H9 (cell line): ENCODE data around the gene HOXB6. TPM values are rescaled to one million over a fixed set of nuclear protein-coding genes. Genes with fewer than 3 reads are reported as not detected.

ENCODE experiments used
- DNase-seq: peaks from one replicate; pipeline ENCODE4 v3.0.0-alpha.2; 2017
- H2AFZ ChIP-seq: one replicate; pipeline ENCODE4 v1.6.1; 2013; ENCODE audit warnings: mild to moderate bottlenecking, low read length, control low read depth, moderate library complexity
- H2AK5ac ChIP-seq: 2 replicates; pipeline ENCODE4 v1.6.1; 2013; ENCODE audit warnings: low read length, control low read depth, mixed read lengths; ENCODE audit not compliant: insufficient read length
- H2BK120ac ChIP-seq: one replicate; pipeline ENCODE4 v1.6.1; 2013; ENCODE audit warnings: low read depth, mild to moderate bottlenecking, low read length, control low read depth, inconsistent platforms; ENCODE audit not compliant: poor library complexity, severe bottlenecking
- H2BK12ac ChIP-seq: 2 replicates; pipeline ENCODE4 v1.6.1; 2013; ENCODE audit warnings: low read length, control low read depth, mixed read lengths, low read depth; ENCODE audit not compliant: insufficient read length
- H2BK15ac ChIP-seq: 2 replicates; pipeline ENCODE4 v1.6.1; 2013; ENCODE audit warnings: low read depth, low read length, control low read depth
- H2BK20ac ChIP-seq: one replicate; pipeline ENCODE4 v1.6.1; 2013; ENCODE audit warnings: low read depth, mild to moderate bottlenecking, low read length, control low read depth, inconsistent platforms; ENCODE audit not compliant: poor library complexity, severe bottlenecking
- H2BK5ac ChIP-seq: 2 replicates; pipeline ENCODE4 v1.6.1; 2013; ENCODE audit warnings: low read length, control low read depth, mixed read lengths; ENCODE audit not compliant: insufficient read length
- H3K14ac ChIP-seq: 2 replicates; pipeline ENCODE4 v1.6.1; 2013; ENCODE audit warnings: low read length, control low read depth; ENCODE audit not compliant: insufficient read depth
- H3K18ac ChIP-seq: 2 replicates; pipeline ENCODE4 v1.6.1; 2013; ENCODE audit warnings: low read depth, mild to moderate bottlenecking, mixed read lengths, low read length, control low read depth; ENCODE audit not compliant: insufficient read length
- H3K23ac ChIP-seq: 2 replicates; pipeline ENCODE4 v1.6.1; 2013; ENCODE audit warnings: low read length, control low read depth, mixed read lengths, low read depth; ENCODE audit not compliant: insufficient read length
- H3K23me2 ChIP-seq: 2 replicates; pipeline ENCODE4 v1.6.1; 2013; ENCODE audit warnings: low read depth, mild to moderate bottlenecking, mixed read lengths, low read length, control low read depth; ENCODE audit not compliant: insufficient read length, poor library complexity, severe bottlenecking
- H3K27ac ChIP-seq: 2 replicates; pipeline ENCODE4 v1.5.1; 2013; ENCODE audit warnings: low read length, control low read depth, mixed read lengths, low read depth; ENCODE audit not compliant: insufficient read length
- H3K27me3 ChIP-seq: 2 replicates; pipeline ENCODE4 v1.6.1; 2013; ENCODE audit warnings: low read length, control low read depth, inconsistent platforms; ENCODE audit not compliant: insufficient read depth
- H3K4ac ChIP-seq: 2 replicates; pipeline ENCODE4 v1.6.1; 2013; ENCODE audit warnings: low read depth, mild to moderate bottlenecking, control low read depth, inconsistent platforms, low read length, moderate library complexity
- H3K4me1 ChIP-seq: 2 replicates; pipeline ENCODE4 v1.6.1; 2013; ENCODE audit warnings: low read length, control low read depth, inconsistent platforms; ENCODE audit not compliant: insufficient read depth
- H3K4me2 ChIP-seq: 2 replicates; pipeline ENCODE4 v1.6.1; 2013; ENCODE audit warnings: low read length, control low read depth, mixed read lengths; ENCODE audit not compliant: insufficient read length, insufficient read depth
- H3K56ac ChIP-seq: 2 replicates; pipeline ENCODE4 v1.6.1; 2013; ENCODE audit warnings: low read depth, mild to moderate bottlenecking, mixed read lengths, low read length, control low read depth; ENCODE audit not compliant: insufficient read length
- H3K79me1 ChIP-seq: 2 replicates; pipeline ENCODE4 v1.6.1; 2013; ENCODE audit warnings: low read depth, mild to moderate bottlenecking, moderate library complexity, low read length, control low read depth, inconsistent platforms; ENCODE audit not compliant: insufficient read depth, poor library complexity, severe bottlenecking
- H3K79me2 ChIP-seq: 2 replicates; pipeline ENCODE4 v1.6.1; 2013; ENCODE audit warnings: low read length, control low read depth, inconsistent platforms; ENCODE audit not compliant: insufficient read depth
- H3K9ac ChIP-seq: 2 replicates; pipeline ENCODE4 v1.6.1; 2013; ENCODE audit warnings: low read length, control low read depth, mixed read lengths; ENCODE audit not compliant: insufficient read length; ENCODE audit errors: extremely low read depth
- H3K9me3 ChIP-seq: one replicate; pipeline ENCODE4 v1.6.1; 2013; ENCODE audit warnings: low read depth, low read length, inconsistent platforms; ENCODE audit not compliant: control insufficient read depth
- H3T11ph ChIP-seq: one replicate; pipeline ENCODE4 v1.6.1; 2013; ENCODE audit warnings: mild to moderate bottlenecking, low read length, control low read depth, inconsistent platforms
- H4K20me1 ChIP-seq: one replicate; pipeline ENCODE4 v1.6.1; 2013; ENCODE audit not compliant: control insufficient read depth, insufficient read length, insufficient read depth
- H4K5ac ChIP-seq: 2 replicates; pipeline ENCODE4 v1.6.1; 2013; ENCODE audit warnings: low read depth, mild to moderate bottlenecking, mixed read lengths, low read length, control low read depth; ENCODE audit not compliant: insufficient read length
- H4K8ac ChIP-seq: replicated peaks from 2 replicates; pipeline ENCODE4 v1.6.1; 2013; ENCODE audit warnings: low read length, control low read depth, mixed read lengths, low read depth; ENCODE audit not compliant: insufficient read length
- H4K91ac ChIP-seq: 2 replicates; pipeline ENCODE4 v1.6.1; 2013; ENCODE audit warnings: low read depth, mild to moderate bottlenecking, moderate library complexity, mixed read lengths, low read length, control low read depth; ENCODE audit not compliant: insufficient read length
- H3K27ac Mint-ChIP-seq, 3 experiments: 2 replicates in 2 of 3; 3 replicates in 1 of 3; pipeline ENCODE4 v1.8.0; 2020 to 2021; ENCODE audit warnings: mixed read lengths in 3 of 3, mild to moderate bottlenecking in 1 of 3, moderate library complexity in 1 of 3
- H3K27me3 Mint-ChIP-seq: 2 replicates; pipeline ENCODE4 v1.8.0; 2021; ENCODE audit warnings: low read depth, mild to moderate bottlenecking, moderate library complexity, mixed read lengths
- H3K36me3 Mint-ChIP-seq, 3 experiments: 2 replicates in 2 of 3; 3 replicates in 1 of 3; pipeline ENCODE4 v1.8.0; 2020 to 2021; ENCODE audit warnings: low read depth in 3 of 3, mixed read lengths in 3 of 3; ENCODE audit not compliant: insufficient read depth in 1 of 3
- H3K4me1 Mint-ChIP-seq, 2 experiments: 2 replicates each; pipeline ENCODE4 v1.8.0; 2020; ENCODE audit warnings: mixed read lengths in 2 of 2
- H3K4me3 Mint-ChIP-seq, 2 experiments: 2 replicates in 1 of 2; 3 replicates in 1 of 2; pipeline ENCODE4 v1.8.0; 2020 to 2021; ENCODE audit warnings: mild to moderate bottlenecking in 2 of 2, mixed read lengths in 2 of 2, moderate library complexity in 1 of 2
- H3K9me3 Mint-ChIP-seq, 2 experiments: 2 replicates in 1 of 2; 3 replicates in 1 of 2; pipeline ENCODE4 v1.8.0; 2020; ENCODE audit warnings: mild to moderate bottlenecking in 2 of 2, mixed read lengths in 2 of 2, moderate library complexity in 1 of 2
- CTCF ChIP-seq: fragments of 200-600 bp; sonication (generic); conservative IDR thresholded peaks from 3 replicates; pipeline ENCODE4 v1.8.0; 2021; ENCODE audit warnings: antibody characterized with exemption, mild to moderate bottlenecking
- WGBS: extraction: QIAGEN DNeasy Blood & Tissue Kit; methylation state at CpG from one replicate; pipeline ENCODE4 v1.1.7; 2013; ENCODE audit warnings: missing lambda C conversion rate, low lambda C conversion rate, mixed read lengths; ENCODE audit not compliant: insufficient read length; ENCODE audit errors: extremely low coverage; 5-methylcytosine and 5-hydroxymethylcytosine counted together
- total RNA-seq: library from RNA; stranded (reverse); gene quantifications from 2 replicates; pipeline ENCODE4 v1.2.1, GENCODE V29; 2021

The HOXB6 gene
- total RNA-seq, 1 experiment from 2014 or later, result not detected

DNA sequence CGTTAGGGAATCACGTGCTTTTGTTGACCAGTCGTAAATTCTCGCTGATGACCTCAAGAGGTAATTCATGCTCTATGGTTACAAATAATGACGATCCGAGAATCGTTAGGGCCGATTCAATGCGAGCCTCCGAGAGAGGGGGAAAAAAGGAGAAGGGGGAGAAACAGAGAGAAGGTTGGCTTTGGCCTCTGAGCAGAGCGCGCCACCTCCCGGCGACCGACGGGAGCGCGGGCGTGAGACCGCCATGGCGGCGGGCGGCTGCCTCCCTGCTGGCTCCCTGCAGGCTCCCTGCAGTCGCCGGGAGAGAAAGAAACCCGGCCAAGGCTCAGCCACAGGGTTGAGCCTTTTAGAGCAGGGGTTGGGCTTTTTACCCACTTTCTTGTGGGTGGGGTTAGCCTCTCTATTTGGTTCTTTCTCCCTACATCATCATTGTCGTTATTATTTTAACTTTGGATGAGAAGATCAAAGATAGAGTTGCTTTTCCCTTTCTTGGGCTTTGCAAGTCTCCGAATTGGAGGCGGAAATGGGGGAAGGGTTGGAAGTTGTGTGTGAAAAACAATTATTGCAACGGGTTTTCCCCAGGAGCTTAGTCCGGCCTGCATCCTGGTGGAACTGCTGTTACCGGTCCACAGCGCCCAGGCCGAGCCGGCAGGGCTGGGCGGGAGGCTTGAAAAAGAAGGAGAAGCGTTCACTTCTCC, 10.8 kb downstream of the HOXB6 start:
- Histone ChIP-seq H2AK5ac (no peak overlapping the region), H3K4ac (no peak overlapping the region), H3K14ac (no peak overlapping the region), H3T11ph (no peak overlapping the region), H4K5ac (no peak overlapping the region), H2BK5ac (no peak overlapping the region), H4K91ac (no peak overlapping the region), H3K56ac (no peak overlapping the region), H3K79me2 (no peaks in the 10 kb centered on the region), H3K27me3 (peaks cover 99% of the 10 kb centered on the region), H2BK20ac (no peak overlapping the region), H3K23ac (no peak overlapping the region), H2BK120ac (no peak overlapping the region), H2BK15ac (no peak overlapping the region), H2BK12ac (no peak overlapping the region), H3K4me1 (no peaks in the 10 kb centered on the region), H3K27ac (no peak overlapping the region), H3K9ac (no peak overlapping the region), H3K79me1 (no peaks in the 10 kb centered on the region), H3K4me2 (peak overlapping the region; percentile 33), H3K9me3 (no peaks in the 10 kb centered on the region), H3K18ac (no peak overlapping the region), H4K8ac (no peak overlapping the region), H2AFZ (no peak overlapping the region), H3K23me2 (no peaks in the 10 kb centered on the region), H4K20me1 (no peaks in the 10 kb centered on the region)
- Mint-ChIP-seq H3K36me3 (no peaks in the 10 kb centered on the region), H3K9me3 (peaks cover 4 to 21% of the 10 kb centered on the region in 2 experiments; a peak in 2 of 5 replicates), H3K4me1 (peaks cover 8 to 37% of the 10 kb centered on the region in 2 experiments), H3K27ac (no peak overlapping the region), H3K27me3 (peaks cover 100% of the 10 kb centered on the region), H3K4me3 (peak overlapping the region in 1 of 2 experiments; percentile 31; a peak in 2 of 5 replicates)
- DNase-seq, result peak; percentile 93
- peak; percentile 93 for TF ChIP-seq CTCF
- WGBS, result no CpG with 5 or more reads among the region's 37 CpGs
